MM.1S (cell line): ENCODE results near the gene PNLIPRP1.

Source experiments
- DNase-seq: peaks from one replicate; pipeline ENCODE4 v3.0.0-alpha.2; 2015
- H2AFZ ChIP-seq: fragments of 300-600 bp; sonication (generic); 2 replicates; pipeline ENCODE4 v1.6.0; 2016; ENCODE audit warnings: antibody characterized with exemption, low read length
- H3F3A ChIP-seq: fragments of 300-600 bp; sonication (generic); 2 replicates; pipeline ENCODE4 v1.6.1; 2016; ENCODE audit warnings: mild to moderate bottlenecking, antibody characterized with exemption, low read length, moderate library complexity, mixed read lengths; ENCODE audit not compliant: insufficient read depth
- H3K27ac ChIP-seq: fragments of 300-600 bp; sonication (generic); 2 replicates; pipeline ENCODE4 v1.5.1; 2016; ENCODE audit warnings: mild to moderate bottlenecking, low read length
- H3K27me3 ChIP-seq: fragments of 300-600 bp; sonication (generic); replicated peaks from 2 replicates; pipeline ENCODE4 v1.6.0; 2016; ENCODE audit warnings: low read length; ENCODE audit not compliant: insufficient read depth
- H3K36me3 ChIP-seq: fragments of 300-600 bp; sonication (generic); replicated peaks from 2 replicates; pipeline ENCODE4 v1.6.1; 2016; ENCODE audit warnings: mild to moderate bottlenecking, low read length, mixed read lengths; ENCODE audit not compliant: insufficient read depth
- H3K4me1 ChIP-seq: fragments of 300-600 bp; sonication (generic); 2 replicates; pipeline ENCODE4 v1.6.1; 2016; ENCODE audit warnings: low read length, mixed read lengths
- H3K4me2 ChIP-seq: fragments of 300-600 bp; sonication (generic); 2 replicates; pipeline ENCODE4 v1.6.0; 2016; ENCODE audit warnings: low read depth, low read length
- H3K4me3 ChIP-seq: fragments of 300-600 bp; sonication (generic); 2 replicates; pipeline ENCODE4 v1.5.1; 2016; ENCODE audit warnings: low read length, mixed read lengths
- H3K79me2 ChIP-seq: fragments of 300-600 bp; sonication (generic); 2 replicates; pipeline ENCODE4 v1.6.1; 2016; ENCODE audit warnings: mixed run types, low read length, mixed read lengths
- H3K9ac ChIP-seq: fragments of 300-600 bp; sonication (generic); 2 replicates; pipeline ENCODE4 v1.6.1; 2016; ENCODE audit warnings: low read length, mixed read lengths
- H3K9me2 ChIP-seq: fragments of 300-600 bp; sonication (generic); replicated peaks from 2 replicates; pipeline ENCODE4 v1.6.1; 2016; ENCODE audit warnings: mild to moderate bottlenecking, low read length, mixed read lengths; ENCODE audit not compliant: insufficient read depth
- H3K9me3 ChIP-seq: fragments of 300-600 bp; sonication (generic); replicated peaks from 2 replicates; pipeline ENCODE4 v1.6.1; 2016; ENCODE audit warnings: mild to moderate bottlenecking, low read length, mixed read lengths; ENCODE audit not compliant: insufficient read depth
- H4K20me1 ChIP-seq: fragments of 300-600 bp; sonication (generic); 2 replicates; pipeline ENCODE4 v1.6.1; 2016; ENCODE audit warnings: mild to moderate bottlenecking, low read length, moderate library complexity, mixed read lengths; ENCODE audit not compliant: insufficient read depth
- EZH2 ChIP-seq: fragments of 300-600 bp; sonication (generic); optimal IDR thresholded peaks from 2 replicates; pipeline ENCODE3; 2017; ENCODE audit warnings: low read depth, mild to moderate bottlenecking, antibody characterized with exemption, low read length, mixed read lengths
- EZH2phosphoT487 ChIP-seq: fragments of 300-600 bp; sonication (generic); IDR thresholded peaks from 2 replicates; pipeline ENCODE4 v1.6.1; 2018; ENCODE audit warnings: antibody characterized with exemption, low read length
- TF ChIP-seq, protein P1 (sequence below): fragments of 300-600 bp; sonication (generic); IDR thresholded peaks from 2 replicates; pipeline ENCODE4 v1.5.1; 2016; ENCODE audit warnings: antibody characterized with exemption, low read length, mixed read lengths

PNLIPRP1 gene

GRCh38 chr10:116555880-116556279 lies 34.9 kb upstream of the PNLIPRP1 start:
- no peak for DNase-seq
- no peaks in the 10 kb centered on the region for H3K27me3 ChIP-seq
- no peaks in the 10 kb centered on the region for H3K36me3 ChIP-seq
- H3F3A ChIP-seq = no peaks in the 10 kb centered on the region
- no peak overlapping the region for H3K4me2 ChIP-seq
- H2AFZ ChIP-seq = no peak overlapping the region
- TF ChIP-seq, protein P1, sequence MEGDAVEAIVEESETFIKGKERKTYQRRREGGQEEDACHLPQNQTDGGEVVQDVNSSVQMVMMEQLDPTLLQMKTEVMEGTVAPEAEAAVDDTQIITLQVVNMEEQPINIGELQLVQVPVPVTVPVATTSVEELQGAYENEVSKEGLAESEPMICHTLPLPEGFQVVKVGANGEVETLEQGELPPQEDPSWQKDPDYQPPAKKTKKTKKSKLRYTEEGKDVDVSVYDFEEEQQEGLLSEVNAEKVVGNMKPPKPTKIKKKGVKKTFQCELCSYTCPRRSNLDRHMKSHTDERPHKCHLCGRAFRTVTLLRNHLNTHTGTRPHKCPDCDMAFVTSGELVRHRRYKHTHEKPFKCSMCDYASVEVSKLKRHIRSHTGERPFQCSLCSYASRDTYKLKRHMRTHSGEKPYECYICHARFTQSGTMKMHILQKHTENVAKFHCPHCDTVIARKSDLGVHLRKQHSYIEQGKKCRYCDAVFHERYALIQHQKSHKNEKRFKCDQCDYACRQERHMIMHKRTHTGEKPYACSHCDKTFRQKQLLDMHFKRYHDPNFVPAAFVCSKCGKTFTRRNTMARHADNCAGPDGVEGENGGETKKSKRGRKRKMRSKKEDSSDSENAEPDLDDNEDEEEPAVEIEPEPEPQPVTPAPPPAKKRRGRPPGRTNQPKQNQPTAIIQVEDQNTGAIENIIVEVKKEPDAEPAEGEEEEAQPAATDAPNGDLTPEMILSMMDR = no peak
- TF ChIP-seq EZH2phosphoT487 (no peak), EZH2 (no peak)
- H3K9me2 ChIP-seq = no peaks in the 10 kb centered on the region
- no peak overlapping the region for H3K9ac ChIP-seq
- no peak overlapping the region for H3K27ac ChIP-seq
- H3K4me1 ChIP-seq = no peaks in the 10 kb centered on the region
- H3K79me2 ChIP-seq = no peaks in the 10 kb centered on the region
- H3K4me3 ChIP-seq = no peak overlapping the region
- H3K9me3 ChIP-seq = no peaks in the 10 kb centered on the region
- H4K20me1 ChIP-seq = no peaks in the 10 kb centered on the region

GRCh38 chr10:116557305-116557880 lies 33.4 kb upstream of the PNLIPRP1 start:
- no peaks in the 10 kb centered on the region for H3K27me3 ChIP-seq
- H3K4me2 ChIP-seq = no peak overlapping the region
- no peaks in the 10 kb centered on the region for H3K4me1 ChIP-seq
- no peak overlapping the region for H3K4me3 ChIP-seq
- no peaks in the 10 kb centered on the region for H3F3A ChIP-seq
- no peak overlapping the region for H3K9ac ChIP-seq
- H3K27ac ChIP-seq = no peak overlapping the region
- DNase-seq = no peak
- H3K36me3 ChIP-seq = no peaks in the 10 kb centered on the region
- no peaks in the 10 kb centered on the region for H3K9me3 ChIP-seq
- TF ChIP-seq EZH2phosphoT487 (no peak), EZH2 (no peak)
- TF ChIP-seq, protein P1 = no peak
- no peaks in the 10 kb centered on the region for H3K9me2 ChIP-seq
- H4K20me1 ChIP-seq = no peaks in the 10 kb centered on the region
- H3K79me2 ChIP-seq = no peaks in the 10 kb centered on the region
- H2AFZ ChIP-seq = no peak overlapping the region

- H2AFZ ChIP-seq = no peak overlapping the region
- no peaks in the 10 kb centered on the region for H3K9me2 ChIP-seq
- H3K4me2 ChIP-seq = no peak overlapping the region
- H3K4me1 ChIP-seq = no peaks in the 10 kb centered on the region
- no peaks in the 10 kb centered on the region for H3K36me3 ChIP-seq
- no peak overlapping the region for H3K27ac ChIP-seq
- no peaks in the 10 kb centered on the region for H3F3A ChIP-seq
- TF ChIP-seq, protein P1 = no peak
- no peak for TF ChIP-seq EZH2phosphoT487
- no peak for TF ChIP-seq EZH2
- no peaks in the 10 kb centered on the region for H3K9me3 ChIP-seq
- no peaks in the 10 kb centered on the region for H3K79me2 ChIP-seq
- no peak overlapping the region for H3K9ac ChIP-seq
- no peak for DNase-seq
- no peaks in the 10 kb centered on the region for H4K20me1 ChIP-seq
- H3K4me3 ChIP-seq = no peak overlapping the region
- no peaks in the 10 kb centered on the region for H3K27me3 ChIP-seq
These were observed 25.2 kb upstream of the PNLIPRP1 start for GRCh38 chr10:116565534-116565933.
